CD4-positive, alpha-beta T cell (primary cell): Measurements from ENCODE around the gene GCK. TPM values are rescaled to one million over a fixed set of nuclear protein-coding genes. Genes with fewer than 3 reads are reported as not detected.

ENCODE experiments used
- ATAC-seq: fragments of 200-7000 bp; cut with Tn5 transposase; one replicate; pipeline ENCODE4 v1.10.0; 2022; ENCODE audit warnings: mild to moderate bottlenecking; ENCODE audit not compliant: poor library complexity
- CTCF ChIA-PET: fragments of 350-600 bp; sonication (Branson Sonifier 250); formaldehyde crosslinking; loops from one replicate; lab custom pipeline; 2021; ENCODE audit warnings: antibody characterized with exemption, inconsistent platforms; lab: Charles Lee
- POLR2A ChIA-PET: fragments of 350-600 bp; sonication (Branson Sonifier 250); formaldehyde crosslinking; loops from one replicate; lab custom pipeline; 2021; ENCODE audit warnings: antibody characterized with exemption, inconsistent platforms; lab: Charles Lee
- DNase-seq, 14 experiments: peaks; one replicate each; pipeline ENCODE4 v3.0.0-alpha.2; 2013 to 2020; ENCODE audit warnings: mixed read lengths in 2 of 14
- H3K27ac ChIP-seq, 2 donors: one replicate each; pipeline versions ENCODE4 v1.5.1 to v1.7.0; 2013; ENCODE audit warnings: low read length in 2 of 2, low read depth in 1 of 2, mild to moderate bottlenecking in 1 of 2
- H3K27me3 ChIP-seq, 2 experiments: 1 replicate in 1 of 2; 2 replicates in 1 of 2; pipeline versions ENCODE4 v1.6.1 to v1.7.0; 2013; ENCODE audit warnings: low read length in 2 of 2, control low read depth in 1 of 2, mild to moderate bottlenecking in 1 of 2, moderate library complexity in 1 of 2; ENCODE audit not compliant: insufficient read depth in 2 of 2, control insufficient read depth in 1 of 2
- H3K36me3 ChIP-seq: one replicate; pipeline ENCODE4 v1.6.1; 2013; ENCODE audit warnings: low read length, control low read depth; ENCODE audit not compliant: insufficient read depth
- H3K4me1 ChIP-seq: one replicate; pipeline ENCODE4 v1.6.1; 2013; ENCODE audit warnings: low read length, control low read depth; ENCODE audit not compliant: insufficient read depth
- H3K4me3 ChIP-seq: one replicate; pipeline ENCODE4 v1.5.1; 2013; ENCODE audit warnings: mild to moderate bottlenecking, low read length, moderate library complexity
- H3K9me3 ChIP-seq, 2 experiments: 1 replicate in 1 of 2; 2 replicates in 1 of 2; pipeline versions ENCODE4 v1.6.1 to v1.7.0; 2013; ENCODE audit warnings: low read length in 2 of 2, mild to moderate bottlenecking in 2 of 2, control low read depth in 1 of 2, moderate library complexity in 1 of 2; ENCODE audit not compliant: control insufficient read depth in 1 of 2, insufficient read depth in 1 of 2
- H3K27ac Mint-ChIP-seq: one replicate; pipeline ENCODE4 v1.8.0; 2020; ENCODE audit warnings: mixed read lengths
- H3K27me3 Mint-ChIP-seq: one replicate; pipeline ENCODE4 v1.8.0; 2021; ENCODE audit warnings: mixed read lengths
- H3K36me3 Mint-ChIP-seq: one replicate; pipeline ENCODE4 v1.8.0; 2021; ENCODE audit warnings: low read depth, mixed read lengths
- H3K4me1 Mint-ChIP-seq: one replicate; pipeline ENCODE4 v1.8.0; 2021; ENCODE audit warnings: low read depth, mixed read lengths
- H3K4me3 Mint-ChIP-seq: one replicate; pipeline ENCODE4 v1.8.0; 2020; ENCODE audit warnings: mild to moderate bottlenecking, mixed read lengths
- H3K9me3 Mint-ChIP-seq: one replicate; pipeline ENCODE4 v1.8.0; 2020; ENCODE audit warnings: mixed read lengths
- CTCF ChIP-seq: fragments of 200-600 bp; IDR thresholded peaks from one replicate; pipeline ENCODE4 v1.8.0; 2022; ENCODE audit warnings: antibody characterized with exemption, mild to moderate bottlenecking
- intact Hi-C, 2 experiments: fragments of 100-400 bp; cut with DNase I in 1 of 2; cut with micrococcal nuclease in 1 of 2; formaldehyde crosslinking; loops; one replicate each; pipeline versions ENCODE4 v1.15.1 to v1.9.0; 2023 to 2025; cut with DNase I, micrococcal nuclease
- total RNA-seq, 174 experiments: library from RNA in 2 of 174; stranded (reverse) in 2 of 174; gene quantifications; one replicate each; pipeline ENCODE4 v1.2.3 and lab custom pipeline; 2021 to 2026

Gene GCK
- total RNA-seq, 2 experiments from 2014 or later = 0.47 to 0.71 TPM

- H3K27ac ChIP-seq = no peak overlapping the region
- no peaks in the 10 kb centered on the region for H3K36me3 ChIP-seq
- no peaks in the 10 kb centered on the region for H3K27me3 ChIP-seq
- no peaks in the 10 kb centered on the region for H3K9me3 Mint-ChIP-seq
- DNase-seq (no peak), ATAC-seq (no peak)
- intact Hi-C loops = no loop called here
- no peaks in the 10 kb centered on the region for H3K4me1 Mint-ChIP-seq
- no peak overlapping the region for H3K4me3 Mint-ChIP-seq
- TF ChIP-seq CTCF = no peak
- H3K4me1 ChIP-seq = peaks cover 6% of the 10 kb centered on the region
- H3K27me3 Mint-ChIP-seq = no peaks in the 10 kb centered on the region
- no peaks in the 10 kb centered on the region for H3K36me3 Mint-ChIP-seq
- no peaks in the 10 kb centered on the region for H3K9me3 ChIP-seq
- H3K4me3 ChIP-seq = no peak overlapping the region
- ChIA-PET POLR2A (no interaction called here), CTCF (interaction anchor here (0.6 kb wide), 1 partner anchor 155 kb away, joined by 3 read pairs; no protein-coding TSS in a partner anchor)
- no peak overlapping the region for H3K27ac Mint-ChIP-seq
Observed at GRCh38 chr7:44236333-44236728, 47.1 kb upstream of the GCK start.

- no peak overlapping the region for H3K27ac ChIP-seq
Observed at GRCh38 chr7:44235582-44236332, 46.5 kb upstream of the GCK start.

GRCh38 chr7:44235066-44235465 is 45.8 kb upstream of the GCK start:
- H3K9me3 ChIP-seq = no peaks in the 10 kb centered on the region
- TF ChIP-seq CTCF = no peak
- Mint-ChIP-seq H3K4me1 (no peaks in the 10 kb centered on the region), H3K27me3 (no peaks in the 10 kb centered on the region), H3K27ac (no peak overlapping the region), H3K36me3 (no peaks in the 10 kb centered on the region), H3K9me3 (no peaks in the 10 kb centered on the region), H3K4me3 (no peak overlapping the region)
- no peaks in the 10 kb centered on the region for H3K27me3 ChIP-seq
- DNase-seq = no peak
- ATAC-seq = no peak
- no peaks in the 10 kb centered on the region for H3K4me1 ChIP-seq
- intact Hi-C loops = no loop called here
- ChIA-PET POLR2A (no interaction called here), CTCF (no interaction called here)
- no peak overlapping the region for H3K4me3 ChIP-seq
- H3K27ac ChIP-seq = no peak overlapping the region
- no peaks in the 10 kb centered on the region for H3K36me3 ChIP-seq

More at GRCh38 chr7:44235582-44236332, 46.5 kb upstream of the GCK start:
- Histone ChIP-seq H3K36me3 (no peaks in the 10 kb centered on the region), H3K4me1 (peaks cover under 1% of the 10 kb centered on the region), H3K4me3 (no peak overlapping the region), H3K27me3 (no peaks in the 10 kb centered on the region), H3K9me3 (no peaks in the 10 kb centered on the region)
- H3K4me3 Mint-ChIP-seq = no peak overlapping the region
- no peaks in the 10 kb centered on the region for H3K36me3 Mint-ChIP-seq
- no peaks in the 10 kb centered on the region for H3K27me3 Mint-ChIP-seq
- intact Hi-C loops = no loop called here
- no peaks in the 10 kb centered on the region for H3K4me1 Mint-ChIP-seq
- no peak for TF ChIP-seq CTCF
- no peak overlapping the region for H3K27ac Mint-ChIP-seq
- CTCF ChIA-PET = no interaction called here
- no peaks in the 10 kb centered on the region for H3K9me3 Mint-ChIP-seq
- POLR2A ChIA-PET = no interaction called here
- no peak for ATAC-seq
- DNase-seq = no peak
